Upper lobe of left lung (tissue), 4 donors: ENCODE measurements around the gene LILRB5.

ENCODE experiments used
- CTCF ChIP-seq, 6 experiments: fragments of 450-650 bp in 4 of 6; fragments of 200-600 bp in 2 of 6; sonication (generic) in 2 of 6; IDR thresholded peaks; one replicate each; pipeline ENCODE4 v1.5.1; 2016 to 2019; ENCODE audit warnings: antibody characterized with exemption in 6 of 6
- EP300 ChIP-seq, 4 donors: sonication (generic); formaldehyde crosslinking; IDR thresholded peaks; one replicate each; pipeline ENCODE4 v1.5.1; 2017; ENCODE audit warnings: antibody characterized with exemption in 4 of 4, control low read depth in 2 of 4
- POLR2A ChIP-seq, 4 donors: fragments of 450-650 bp; IDR thresholded peaks; one replicate each; pipeline ENCODE4 v1.5.1; 2016 to 2017; ENCODE audit warnings: antibody characterized with exemption in 4 of 4, mild to moderate bottlenecking in 2 of 4

GRCh38 chr19:54271106-54271505 is 14.0 kb upstream of the LILRB5 start:
- no peak for TF ChIP-seq CTCF (IDR thresholded peaks at IDR 0.05)
- peak in 1 of 4 donors; percentile 54 for TF ChIP-seq POLR2A (IDR thresholded peaks at IDR 0.05)
- no peak for TF ChIP-seq EP300 (IDR thresholded peaks at IDR 0.05)
